Activated CD4-positive, alpha-beta T cell treated with anti-CD3 and anti-CD28 coated beads for 36 hours (primary cell): ENCODE data around the gene LSMEM2. TPM values are rescaled to one million over a fixed set of nuclear protein-coding genes. Genes with fewer than 3 reads are reported as not detected.

ENCODE experiments used
- ATAC-seq: fragments of 200-7000 bp; cut with Tn5 transposase; one replicate; pipeline ENCODE4 v1.10.0; 2021; ENCODE audit warnings: mild to moderate bottlenecking, moderate library complexity
- CTCF ChIA-PET: fragments of 350-600 bp; sonication (Branson Sonifier 250); formaldehyde crosslinking; loops from one replicate; lab custom pipeline; 2021; ENCODE audit warnings: antibody characterized with exemption; lab: Charles Lee
- POLR2A ChIA-PET: fragments of 350-600 bp; sonication (Branson Sonifier 250); formaldehyde crosslinking; loops from one replicate; lab custom pipeline; 2021; ENCODE audit warnings: antibody characterized with exemption, inconsistent platforms; lab: Charles Lee
- DNase-seq: peaks from one replicate; pipeline ENCODE4 v3.0.0-alpha.2; 2020
- H3K27ac Mint-ChIP-seq: one replicate; pipeline ENCODE4 v1.8.0; 2021; ENCODE audit warnings: mixed read lengths
- H3K27me3 Mint-ChIP-seq: one replicate; pipeline ENCODE4 v1.8.0; 2021; ENCODE audit warnings: mixed read lengths
- H3K36me3 Mint-ChIP-seq: one replicate; pipeline ENCODE4 v1.8.0; 2021; ENCODE audit warnings: low read depth, mixed read lengths
- H3K4me1 Mint-ChIP-seq: one replicate; pipeline ENCODE4 v1.8.0; 2021; ENCODE audit warnings: mixed read lengths
- H3K4me3 Mint-ChIP-seq: one replicate; pipeline ENCODE4 v1.8.0; 2021; ENCODE audit warnings: mild to moderate bottlenecking, moderate library complexity, mixed read lengths
- H3K9me3 Mint-ChIP-seq: one replicate; pipeline ENCODE4 v1.8.0; 2021; ENCODE audit warnings: low read depth, mixed read lengths
- intact Hi-C, 2 experiments: fragments of 100-400 bp; cut with DNase I in 1 of 2; cut with micrococcal nuclease in 1 of 2; formaldehyde crosslinking; loops; one replicate each; pipeline versions ENCODE4 v1.14.2 to v1.15.1; 2022 to 2024; cut with DNase I, micrococcal nuclease
- total RNA-seq, 2 experiments: library from RNA; stranded (reverse); gene quantifications; one replicate each; pipeline ENCODE4 v1.2.3, GENCODE V29; 2021

LSMEM2 gene
- total RNA-seq = not detected

DNA sequence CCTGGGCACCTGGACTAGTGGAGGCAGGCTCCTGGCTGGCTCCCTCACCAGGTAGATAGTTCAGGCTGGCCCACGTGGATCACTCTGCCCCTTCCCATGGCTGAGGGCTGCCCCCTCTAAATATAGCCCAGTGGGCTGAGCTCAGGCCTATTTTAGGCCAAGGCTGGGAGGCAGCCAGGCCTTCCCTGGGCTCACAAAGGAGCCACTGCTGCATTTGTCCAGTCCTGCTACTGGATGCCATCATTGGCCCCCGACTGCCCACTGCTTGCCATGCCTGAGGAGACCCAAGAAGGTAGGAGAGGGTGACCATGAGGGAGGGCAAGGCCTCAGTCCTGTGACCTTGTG, at the start of gene LSMEM2:
Gene LSMEM2 (plus strand): TSS at position 208 of the 345 bp plus-strand sequence. CDS start 27 bp downstream, at position 235.
- POLR2A ChIA-PET = no interaction called here
- peaks cover 16% of the 10 kb centered on the region for H3K4me1 Mint-ChIP-seq
- no peak for DNase-seq
- CTCF ChIA-PET = interaction anchor here (0.9 kb wide), 1 partner anchor 62 kb away, joined by 4 read pairs; the partner anchor contains the start of gene RASSF1
- ATAC-seq = no peak
- H3K4me3 Mint-ChIP-seq = no peak within 1 kb of the TSS
- peaks cover 29% of the 10 kb centered on the region for H3K27me3 Mint-ChIP-seq
- H3K9me3 Mint-ChIP-seq = no peaks in the 10 kb centered on the region
- no peaks in the 10 kb centered on the region for H3K36me3 Mint-ChIP-seq
- H3K27ac Mint-ChIP-seq = no peak within 1 kb of the TSS
- intact Hi-C loops = loop anchor here in 1 of 2 experiments (10.0 kb wide), 1 partner anchor 46 kb away; the partner anchor contains the start of genes HYAL2 and TUSC2

GRCh38 chr3:50229490-50229889, 49.4 kb upstream of the LSMEM2 start:
- H3K27me3 Mint-ChIP-seq = no peaks in the 10 kb centered on the region
- intact Hi-C loops = loop anchor here in 1 of 2 experiments (10.0 kb wide), 1 partner anchor 1385 kb away; the partner anchor contains the start of gene PRKAR2A
- DNase-seq (no peak), ATAC-seq (no peak)
- no peak overlapping the region for H3K4me3 Mint-ChIP-seq
- H3K27ac Mint-ChIP-seq = no peak overlapping the region
- H3K9me3 Mint-ChIP-seq = no peaks in the 10 kb centered on the region
- H3K4me1 Mint-ChIP-seq = peaks cover 22% of the 10 kb centered on the region
- POLR2A ChIA-PET = no interaction called here
- no peaks in the 10 kb centered on the region for H3K36me3 Mint-ChIP-seq
- CTCF ChIA-PET = interaction anchor here (0.7 to 7.6 kb wide), 7 partner anchors 13 to 63 kb away, joined by 3 to 76 read pairs (median 4); partner anchors contain the start of genes GNAT1 and IFRD2

DNA sequence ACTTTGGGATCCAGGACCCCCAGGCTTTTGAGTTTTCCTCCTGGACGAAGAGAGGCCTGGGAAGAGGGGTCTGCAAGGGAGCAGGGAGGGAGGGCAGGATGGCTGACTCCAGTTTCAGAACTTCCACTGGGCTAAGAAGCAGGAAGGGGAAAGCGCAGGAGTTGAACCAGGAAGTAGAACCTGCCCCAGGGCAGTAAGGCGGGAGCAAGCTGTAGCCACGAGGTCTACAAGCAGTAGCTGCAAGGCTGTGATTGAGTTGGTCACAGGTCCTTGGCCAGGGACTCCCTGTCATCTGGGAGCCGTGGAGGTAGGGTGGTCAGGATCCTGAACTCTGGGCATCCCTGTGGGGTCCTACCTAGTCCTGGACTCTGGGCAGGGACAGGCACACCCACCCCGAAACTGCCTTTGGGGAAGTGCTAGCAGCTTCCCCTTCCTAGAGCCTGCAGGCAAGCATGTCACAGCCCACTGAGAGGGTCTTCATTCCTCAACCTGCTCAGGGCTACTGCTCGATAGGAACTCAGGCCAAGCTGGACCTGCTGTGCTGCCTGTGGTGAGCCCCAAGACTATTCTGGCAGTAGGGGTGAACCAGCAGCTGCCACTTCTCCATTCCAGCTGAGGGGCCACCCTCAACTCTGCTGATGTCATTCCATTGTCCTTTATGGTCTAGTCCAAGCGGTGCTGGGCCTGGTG, 48.6 kb upstream of the LSMEM2 start:
- Mint-ChIP-seq H3K4me3 (no peak overlapping the region), H3K27me3 (no peaks in the 10 kb centered on the region), H3K9me3 (no peaks in the 10 kb centered on the region), H3K4me1 (peaks cover 21% of the 10 kb centered on the region), H3K27ac (no peak overlapping the region), H3K36me3 (no peaks in the 10 kb centered on the region)
- intact Hi-C loops = no loop called here
- ATAC-seq = no peak
- CTCF ChIA-PET = interaction anchor here (0.8 to 7.6 kb wide), 7 partner anchors 12 to 58 kb away, joined by 3 to 76 read pairs (median 4); partner anchors contain the start of gene GNAT1
- no peak for DNase-seq
- POLR2A ChIA-PET = interaction anchor here (0.6 kb wide), 2 partner anchors 21 to 25 kb away, joined by 5 to 8 read pairs; no protein-coding TSS in a partner anchor

GRCh38 chr3:50230794-50231125, 48.1 kb upstream of the LSMEM2 start:
- intact Hi-C loops = no loop called here

GRCh38 chr3:50231581-50231980, 47.3 kb upstream of the LSMEM2 start:
- H3K4me1 Mint-ChIP-seq = peaks cover 18% of the 10 kb centered on the region
- no peak for ATAC-seq
- H3K9me3 Mint-ChIP-seq = no peaks in the 10 kb centered on the region
- peaks cover 3% of the 10 kb centered on the region for H3K36me3 Mint-ChIP-seq
- H3K4me3 Mint-ChIP-seq = no peak overlapping the region
- ChIA-PET CTCF (interaction anchor here (7.6 kb wide), 1 partner anchor 16 kb away, joined by 76 read pairs; no protein-coding TSS in a partner anchor), POLR2A (no interaction called here)
- intact Hi-C loops = no loop called here
- no peak for DNase-seq
- H3K27ac Mint-ChIP-seq = no peak overlapping the region
- no peaks in the 10 kb centered on the region for H3K27me3 Mint-ChIP-seq

More at GRCh38 chr3:50230794-50231125, 48.1 kb upstream of the LSMEM2 start:
- no peaks in the 10 kb centered on the region for H3K9me3 Mint-ChIP-seq
- peaks cover 22% of the 10 kb centered on the region for H3K4me1 Mint-ChIP-seq
- ATAC-seq = no peak
- ChIA-PET POLR2A (interaction anchor here (0.6 kb wide), 2 partner anchors 21 to 25 kb away, joined by 5 to 8 read pairs; no protein-coding TSS in a partner anchor), CTCF (interaction anchor here (1.1 to 7.6 kb wide), 4 partner anchors 12 to 58 kb away, joined by 3 to 76 read pairs (median 16); no protein-coding TSS in a partner anchor)
- H3K27ac Mint-ChIP-seq = no peak overlapping the region
- DNase-seq = no peak
- H3K36me3 Mint-ChIP-seq = no peaks in the 10 kb centered on the region
- H3K4me3 Mint-ChIP-seq = no peak overlapping the region
- no peaks in the 10 kb centered on the region for H3K27me3 Mint-ChIP-seq

GRCh38 chr3:50232303-50232702, 46.6 kb upstream of the LSMEM2 start:
- Mint-ChIP-seq H3K36me3 (peaks cover 9% of the 10 kb centered on the region), H3K4me1 (peaks cover 14% of the 10 kb centered on the region), H3K9me3 (no peaks in the 10 kb centered on the region), H3K27me3 (no peaks in the 10 kb centered on the region), H3K4me3 (no peak overlapping the region), H3K27ac (no peak overlapping the region)
- intact Hi-C loops = no loop called here
- POLR2A ChIA-PET = no interaction called here
- no peak for DNase-seq
- CTCF ChIA-PET = no interaction called here
- ATAC-seq = no peak

GRCh38 chr3:50233176-50233575, 45.7 kb upstream of the LSMEM2 start:
- ChIA-PET CTCF (interaction anchor here (0.6 to 2.5 kb wide), 3 partner anchors 26 to 95 kb away, joined by 4 to 5 read pairs (median 4); partner anchors contain the start of gene TUSC2), POLR2A (interaction anchor here (0.9 to 1.1 kb wide), 2 partner anchors 9 to 13 kb away, joined by 4 to 9 read pairs; no protein-coding TSS in a partner anchor)
- Mint-ChIP-seq H3K27ac (no peak overlapping the region), H3K9me3 (no peaks in the 10 kb centered on the region), H3K4me1 (peaks cover 12% of the 10 kb centered on the region), H3K36me3 (peaks cover 16% of the 10 kb centered on the region), H3K4me3 (no peak overlapping the region), H3K27me3 (no peaks in the 10 kb centered on the region)
- no peak for ATAC-seq
- no peak for DNase-seq
- intact Hi-C loops = no loop called here

- Mint-ChIP-seq H3K4me1 (peaks cover 31% of the 10 kb centered on the region), H3K4me3 (peak within 1 kb of the TSS; percentile 90), H3K36me3 (peaks cover 22% of the 10 kb centered on the region), H3K9me3 (no peaks in the 10 kb centered on the region), H3K27ac (peak within 1 kb of the TSS; percentile 96), H3K27me3 (no peaks in the 10 kb centered on the region)
- ChIA-PET CTCF (interaction anchor here (0.6 to 4.3 kb wide), 17 partner anchors 8 to 134 kb away, joined by 3 to 47 read pairs (median 5); partner anchors contain the start of genes CYB561D2, HYAL3, IFRD2 and NAA80), POLR2A (interaction anchor here (0.7 to 1.1 kb wide), 10 partner anchors 8 to 102 kb away, joined by 3 to 8 read pairs (median 4); partner anchors contain the start of genes HYAL3 and NAA80)
- intact Hi-C loops = loop anchor here (1.0 to 5.0 kb wide), 13 partner anchors 9 to 1215 kb away; partner anchors contain the start of genes HYAL3 (in 2 of the 2), NAA80 (in 2 of the 2), APEH (in 1 of the 2) and CISH (in 1 of the 2)
- DNase-seq = peak; percentile 99
- peak; percentile 92 for ATAC-seq
Measured at GRCh38 chr3:50235716-50236483, 43.0 kb upstream of the LSMEM2 start, which contains the start of gene GNAI2. Gene GNAI2, plus strand, starts transcription at chr3:50236204. Its CDS starts 132 bp downstream, at chr3:50236336.

DNA sequence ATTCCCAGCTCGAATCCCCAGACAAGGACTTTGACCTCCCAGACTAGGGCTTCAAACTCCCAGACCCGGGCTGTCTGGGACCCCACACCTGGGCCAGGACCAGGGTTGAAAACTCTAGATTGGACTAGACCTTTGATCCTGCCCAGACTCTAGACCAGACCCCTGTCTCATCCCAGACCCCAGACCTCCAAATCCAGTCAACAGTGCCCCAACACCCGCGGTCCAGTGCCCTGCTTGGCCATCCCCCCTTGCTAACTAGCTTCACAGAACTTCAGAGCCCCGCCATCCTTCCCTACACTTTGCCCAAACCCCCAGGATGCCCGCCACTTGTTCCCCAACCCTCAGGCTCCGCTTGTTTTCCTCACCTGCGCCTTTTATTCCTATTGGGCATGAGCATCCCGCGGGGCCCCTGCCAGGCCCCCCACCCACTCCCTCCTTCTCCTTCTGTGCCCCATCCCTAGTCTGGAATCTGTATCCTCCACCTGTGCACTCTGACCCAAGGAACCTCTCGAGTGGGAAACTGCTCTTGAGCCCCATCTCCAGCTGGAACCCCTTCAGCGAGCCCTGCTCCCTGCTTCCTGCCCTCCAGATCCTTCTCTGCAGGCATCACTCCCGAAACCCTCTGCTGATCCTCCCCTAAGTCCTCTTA, 42.3 kb upstream of the LSMEM2 start:
- DNase-seq (no peak), ATAC-seq (no peak)
- Mint-ChIP-seq H3K27me3 (no peaks in the 10 kb centered on the region), H3K27ac (peak overlapping the region; percentile 96), H3K36me3 (peaks cover 22% of the 10 kb centered on the region), H3K4me1 (peaks cover 38% of the 10 kb centered on the region), H3K9me3 (no peaks in the 10 kb centered on the region), H3K4me3 (peak overlapping the region; percentile 90)
- ChIA-PET CTCF (interaction anchor here (1.0 to 4.3 kb wide), 5 partner anchors 10 to 88 kb away, joined by 3 to 47 read pairs (median 8); partner anchors contain the start of gene IFRD2), POLR2A (interaction anchor here (1.1 kb wide), 1 partner anchor 14 kb away, joined by 5 read pairs; no protein-coding TSS in a partner anchor)
- intact Hi-C loops = loop anchor here (1.0 to 5.0 kb wide), 12 partner anchors 9 to 1216 kb away; partner anchors contain the start of genes APEH (in 1 of the 2), CISH (in 1 of the 2), DAG1 (in 1 of the 2) and GMPPB (in 1 of the 2)

DNA sequence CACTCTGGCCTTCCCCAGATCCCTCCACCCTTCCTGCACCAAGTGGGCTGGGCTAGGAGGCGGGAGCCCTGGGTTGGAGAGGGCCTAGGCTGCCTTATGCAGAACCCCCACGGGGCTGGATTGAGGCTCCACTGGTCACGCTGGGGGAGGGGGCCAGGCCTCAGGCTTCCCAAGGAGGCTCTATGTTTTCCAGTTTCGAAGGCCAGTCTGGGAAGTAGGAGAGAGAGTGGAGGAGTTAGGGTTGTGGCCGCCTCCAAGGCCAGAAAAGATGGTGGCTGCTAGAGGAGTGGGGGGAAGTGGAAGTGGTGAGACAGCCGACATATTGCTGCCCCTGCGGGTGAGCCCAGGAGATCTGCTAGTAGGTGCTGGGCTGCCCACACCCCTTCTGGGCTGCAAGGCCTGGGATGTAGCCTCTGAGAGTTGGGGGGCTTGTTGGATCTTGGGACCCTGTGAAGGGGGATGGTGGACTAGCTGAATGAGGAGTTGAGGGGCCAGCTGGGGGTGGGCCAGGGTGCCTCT, 41.7 kb upstream of the LSMEM2 start:
- CTCF ChIA-PET = interaction anchor here (0.7 to 4.3 kb wide), 4 partner anchors 10 to 565 kb away, joined by 3 to 47 read pairs (median 8); no protein-coding TSS in a partner anchor
- POLR2A ChIA-PET = interaction anchor here (0.6 kb wide), 1 partner anchor 30 kb away, joined by 3 read pairs; no protein-coding TSS in a partner anchor
- no peak for ATAC-seq
- DNase-seq = peak; percentile 63
- Mint-ChIP-seq H3K9me3 (no peaks in the 10 kb centered on the region), H3K4me3 (peak overlapping the region; percentile 90), H3K36me3 (peaks cover 22% of the 10 kb centered on the region), H3K4me1 (peaks cover 44% of the 10 kb centered on the region), H3K27ac (peak overlapping the region; percentile 96), H3K27me3 (no peaks in the 10 kb centered on the region)
- intact Hi-C loops = loop anchor here (2.0 to 5.0 kb wide), 10 partner anchors 90 to 1216 kb away; partner anchors contain the start of genes APEH (in 1 of the 2), CISH (in 1 of the 2), DAG1 (in 1 of the 2) and GMPPB (in 1 of the 2)
